Endothelial cell of umbilical vein (primary cell): ENCODE results near the gene COG4. TPM values are rescaled to one million over a fixed set of nuclear protein-coding genes. Genes with fewer than 3 reads are reported as not detected.

Experiments
- BruUV-seq: library from RNA; stranded (reverse); fragments of 400-500 nt; replicated peaks from 2 replicates; lab custom pipeline; 2021; lab: Mats Ljungman, UMichigan
- CTCF ChIA-PET: fragments of 300-600, 350-600 bp; sonication (Branson Sonifier 250); formaldehyde crosslinking; loops from one replicate; lab custom pipeline; 2021; ENCODE audit warnings: antibody characterized with exemption, inconsistent platforms; lab: Charles Lee
- POLR2A ChIA-PET: fragments of 300-600, 350-600 bp; sonication (Branson Sonifier 250); formaldehyde crosslinking; loops from one replicate; lab custom pipeline; 2021; ENCODE audit warnings: antibody characterized with exemption, inconsistent platforms; lab: Charles Lee
- DNase-seq: peaks from one replicate; pipeline ENCODE4 v3.0.0-alpha.2; 2011; ENCODE audit warnings: low read depth, low spot score
- FAIRE-seq: peaks from 2 replicates; lab custom pipeline; 2011; peaks lifted over from hg19 to GRCh38; lab: Jason Lieb, UNC
- H2AFZ ChIP-seq: 2 replicates; pipeline ENCODE4 v1.6.0; 2012; ENCODE audit warnings: low read depth, low read length, control low read depth, inconsistent platforms
- H3K27ac ChIP-seq: 2 replicates; pipeline ENCODE4 v1.5.1; 2011; ENCODE audit warnings: low read depth, mild to moderate bottlenecking, control low read depth, low read length, moderate library complexity; ENCODE audit not compliant: insufficient read depth
- H3K27me3 ChIP-seq, 2 experiments: 2 replicates each; pipeline versions ENCODE4 v1.6.0 to v1.6.1; 2011; ENCODE audit warnings: low read length in 2 of 2, mixed read lengths in 1 of 2; ENCODE audit not compliant: control insufficient read depth in 2 of 2, insufficient read depth in 2 of 2
- H3K36me3 ChIP-seq, 2 experiments: 2 replicates in 1 of 2; 3 replicates in 1 of 2; pipeline ENCODE4 v1.5.1; 2011; ENCODE audit warnings: low read length in 2 of 2, mild to moderate bottlenecking in 1 of 2, moderate library complexity in 1 of 2; ENCODE audit not compliant: control insufficient read depth in 2 of 2, insufficient read depth in 2 of 2; ENCODE audit errors: extremely low read depth in 1 of 2
- H3K4me1 ChIP-seq: 3 replicates; pipeline ENCODE4 v1.5.1; 2011; ENCODE audit warnings: mild to moderate bottlenecking, low read length; ENCODE audit not compliant: control insufficient read depth, insufficient read depth; ENCODE audit errors: extremely low read depth
- H3K4me2 ChIP-seq: 2 replicates; pipeline ENCODE4 v1.6.1; 2011; ENCODE audit warnings: low read length, control low read depth, mixed read lengths; ENCODE audit not compliant: insufficient read depth
- H3K4me3 ChIP-seq, 3 experiments: fragments of 200-600 bp in 1 of 3; sonication (generic), shearing (Covaris generic) in 1 of 3; replicated peaks in 1 of 3; 2 replicates each; pipeline ENCODE4 v1.5.1; 2011 to 2016; ENCODE audit warnings: control low read depth in 3 of 3, low read length in 3 of 3, mild to moderate bottlenecking in 2 of 3, inconsistent platforms in 1 of 3, low read depth in 1 of 3, moderate library complexity in 1 of 3; ENCODE audit not compliant: insufficient read depth in 1 of 3
- H3K79me2 ChIP-seq: 2 replicates; pipeline ENCODE4 v1.6.0; 2012; ENCODE audit warnings: low read length, inconsistent platforms; ENCODE audit not compliant: control insufficient read depth, insufficient read depth
- H3K9ac ChIP-seq: replicated peaks from 2 replicates; pipeline ENCODE3; 2011; ENCODE audit warnings: low read length, control low read depth; ENCODE audit not compliant: insufficient read depth; ENCODE audit errors: extremely low read depth
- H3K9me1 ChIP-seq: replicated peaks from 3 replicates; pipeline ENCODE4 v1.6.0; 2011; ENCODE audit warnings: mild to moderate bottlenecking, low read length; ENCODE audit not compliant: control insufficient read depth, insufficient read depth; ENCODE audit errors: extremely low read depth
- H3K9me3 ChIP-seq: replicated peaks from 2 replicates; pipeline ENCODE4 v1.5.1; 2012; ENCODE audit warnings: low read length, inconsistent platforms; ENCODE audit not compliant: control insufficient read depth, insufficient read depth
- H4K20me1 ChIP-seq: replicated peaks from 2 replicates; pipeline ENCODE3; 2011; ENCODE audit warnings: mild to moderate bottlenecking, low read length; ENCODE audit not compliant: control insufficient read depth, insufficient read depth; ENCODE audit errors: extremely low read depth
- EZH2 ChIP-seq: IDR thresholded peaks from 2 replicates; pipeline ENCODE4 v1.6.1; 2012; ENCODE audit warnings: borderline replicate concordance, low read depth, mild to moderate bottlenecking, moderate library complexity, low read length, inconsistent platforms; ENCODE audit not compliant: severe bottlenecking
- FOS ChIP-seq: IDR thresholded peaks from 2 replicates; pipeline ENCODE4 v1.6.1; 2011; ENCODE audit warnings: mild to moderate bottlenecking, low read length, moderate library complexity, borderline replicate concordance; ENCODE audit not compliant: insufficient read depth
- GATA2 ChIP-seq: IDR thresholded peaks from 2 replicates; pipeline ENCODE4 v1.7.0; 2011; ENCODE audit warnings: low read depth, mild to moderate bottlenecking, moderate library complexity, mixed read lengths, low read length; ENCODE audit not compliant: insufficient read length, insufficient read depth
- JUN ChIP-seq: IDR thresholded peaks from 2 replicates; pipeline ENCODE4 v1.6.1; 2011; ENCODE audit warnings: borderline replicate concordance, low read depth; ENCODE audit not compliant: insufficient read length, insufficient read depth
- POLR2AphosphoS5 ChIP-seq: IDR thresholded peaks from 2 replicates; pipeline ENCODE4 v1.6.1; 2012; ENCODE audit warnings: low read depth, mild to moderate bottlenecking, control low read depth, low read length, moderate library complexity; ENCODE audit not compliant: insufficient read depth
- dilution Hi-C: fragments of 300-500 bp; cut with MboI; formaldehyde crosslinking; loops from one replicate; pipeline ENCODE4 v1.15.0; 2019; ENCODE audit warnings: low sequenced_read_pairs; ENCODE audit not compliant: extremely low pct_ligation_motif_present
- intact Hi-C: fragments of 100-400 bp; cut with micrococcal nuclease; formaldehyde crosslinking; loops from one replicate; pipeline ENCODE4 v1.10.0; 2022
- polyA plus RNA-seq, 4 experiments: library from polyadenylated mRNA; depleted of rRNA in 3 of 4; stranded (reverse) in 3 of 4; unstranded in 1 of 4; fragments of >200 nt; gene quantifications; 2 replicates each; pipeline versions ENCODE4 v1.2.1 to v1.2.3, GENCODE V29; 2011 to 2012; ENCODE audit warnings: missing spikeins in 1 of 4
- total RNA-seq: library from RNA; stranded (reverse); gene quantifications from 2 replicates; pipeline ENCODE4 v1.2.3, GENCODE V29; 2021
- TF ChIP-seq, protein P1 (sequence below), 2 donors: IDR thresholded peaks; 1 replicate in 1 of 2; 2 replicates in 1 of 2; pipeline ENCODE4 v1.5.1; 2011; ENCODE audit warnings: low read length in 2 of 2, mild to moderate bottlenecking in 2 of 2, moderate library complexity in 2 of 2, control low read depth in 1 of 2, inconsistent platforms in 1 of 2, low read depth in 1 of 2; ENCODE audit not compliant: insufficient read depth in 1 of 2; ENCODE audit errors: extremely low read depth in 1 of 2

The COG4 gene
- total and polyA plus RNA-seq, 2 donors (not counting 3 experiments of a cell fraction or from before 2014, with no cell fraction given) = 53.7 to 61.2 TPM

DNA sequence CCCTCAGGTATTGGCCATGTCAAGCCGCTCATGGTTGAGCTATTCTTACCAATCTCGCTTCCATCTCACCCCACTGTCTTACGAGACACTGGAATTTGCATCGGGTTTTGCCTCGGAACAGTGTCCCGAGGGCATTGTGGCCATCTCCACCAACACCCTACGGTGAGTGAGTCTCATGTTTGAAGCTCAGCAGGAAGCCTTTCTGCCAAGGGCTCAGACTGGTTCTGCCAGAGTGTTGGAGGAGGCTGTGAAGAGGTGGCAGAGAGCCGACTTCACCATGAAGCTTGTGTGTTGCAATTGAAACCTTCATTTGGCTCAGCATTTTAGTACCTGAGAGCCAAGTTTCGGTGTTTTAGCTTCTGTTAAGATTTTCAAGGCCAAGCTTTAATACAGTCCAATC is 38.3 kb upstream of the COG4 start:
- intact Hi-C loops = no loop called here
- dilution Hi-C loops = no loop called here
- Histone ChIP-seq H3K9me3 (no peaks in the 10 kb centered on the region), H3K4me2 (no peak overlapping the region), H3K9me1 (no peaks in the 10 kb centered on the region), H3K79me2 (peaks cover 33% of the 10 kb centered on the region), H4K20me1 (no peaks in the 10 kb centered on the region), H3K9ac (no peak overlapping the region), H3K27me3 (no peaks in the 10 kb centered on the region), H3K4me1 (no peaks in the 10 kb centered on the region), H2AFZ (no peak overlapping the region), H3K36me3 (peaks cover 52 to 65% of the 10 kb centered on the region in 2 experiments), H3K4me3 (no peak overlapping the region), H3K27ac (no peak overlapping the region)
- CTCF ChIA-PET = interaction anchor here (0.6 to 15.0 kb wide), 6 partner anchors 10 to 91 kb away, joined by 3 to 175 read pairs (median 4); no protein-coding TSS in a partner anchor
- TF ChIP-seq JUN (no peak), POLR2AphosphoS5 (no peak), EZH2 (no peak), GATA2 (no peak)
- DNase-seq = no peak
- no peak for FAIRE-seq
- POLR2A ChIA-PET = no interaction called here
- no TSS peak for BruUV-seq

GRCh38 chr16:70556063-70556462 is 32.7 kb upstream of the COG4 start:
- Histone ChIP-seq H3K9me1 (no peaks in the 10 kb centered on the region), H3K79me2 (peaks cover 55% of the 10 kb centered on the region), H3K9ac (no peak overlapping the region), H3K4me2 (no peak overlapping the region), H3K27me3 (no peaks in the 10 kb centered on the region), H2AFZ (no peak overlapping the region), H3K9me3 (no peaks in the 10 kb centered on the region), H3K36me3 (peaks cover 43 to 63% of the 10 kb centered on the region in 2 experiments), H4K20me1 (no peaks in the 10 kb centered on the region), H3K4me1 (peaks cover 18% of the 10 kb centered on the region), H3K4me3 (no peak overlapping the region), H3K27ac (no peak overlapping the region)
- TF ChIP-seq JUN (no peak), FOS (no peak)
- TF ChIP-seq, protein P1, sequence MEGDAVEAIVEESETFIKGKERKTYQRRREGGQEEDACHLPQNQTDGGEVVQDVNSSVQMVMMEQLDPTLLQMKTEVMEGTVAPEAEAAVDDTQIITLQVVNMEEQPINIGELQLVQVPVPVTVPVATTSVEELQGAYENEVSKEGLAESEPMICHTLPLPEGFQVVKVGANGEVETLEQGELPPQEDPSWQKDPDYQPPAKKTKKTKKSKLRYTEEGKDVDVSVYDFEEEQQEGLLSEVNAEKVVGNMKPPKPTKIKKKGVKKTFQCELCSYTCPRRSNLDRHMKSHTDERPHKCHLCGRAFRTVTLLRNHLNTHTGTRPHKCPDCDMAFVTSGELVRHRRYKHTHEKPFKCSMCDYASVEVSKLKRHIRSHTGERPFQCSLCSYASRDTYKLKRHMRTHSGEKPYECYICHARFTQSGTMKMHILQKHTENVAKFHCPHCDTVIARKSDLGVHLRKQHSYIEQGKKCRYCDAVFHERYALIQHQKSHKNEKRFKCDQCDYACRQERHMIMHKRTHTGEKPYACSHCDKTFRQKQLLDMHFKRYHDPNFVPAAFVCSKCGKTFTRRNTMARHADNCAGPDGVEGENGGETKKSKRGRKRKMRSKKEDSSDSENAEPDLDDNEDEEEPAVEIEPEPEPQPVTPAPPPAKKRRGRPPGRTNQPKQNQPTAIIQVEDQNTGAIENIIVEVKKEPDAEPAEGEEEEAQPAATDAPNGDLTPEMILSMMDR (IDR thresholded peaks at IDR 0.05; ENCODE audit: extremely low read depth in 1 of 2, insufficient read depth in 1 of 2, low read depth in 1 of 2, low read length in 2 of 2) = no peak
- FAIRE-seq (no peak), DNase-seq (no peak)
- BruUV-seq = no TSS peak
- CTCF ChIA-PET = interaction anchor here (3.3 kb wide), 1 partner anchor 98 kb away, joined by 13 read pairs; no protein-coding TSS in a partner anchor
- intact Hi-C loops = no loop called here
- POLR2A ChIA-PET = no interaction called here
- dilution Hi-C loops = no loop called here
